Spinal cord (tissue), 10 donors: ENCODE results near the gene KNCN. TPM values are rescaled to one million over a fixed set of nuclear protein-coding genes. Genes with fewer than 3 reads are reported as not detected.
A peak's percentile ranks its signal among the peaks of the same experiment; 100 is the strongest.

Experiments
- DNase-seq, 6 donors: peaks; one replicate each; pipeline versions ENCODE4 v3.0.0 to v3.0.0-alpha.2; 2013 to 2015; ENCODE audit warnings: low spot score in 6 of 6, low read depth in 4 of 6
- H3K27ac ChIP-seq: one replicate; pipeline ENCODE4 v1.5.1; 2013; ENCODE audit warnings: low read depth, low read length, control low read depth
- H3K27me3 ChIP-seq: one replicate; pipeline ENCODE4 v1.6.1; 2013; ENCODE audit warnings: low read length; ENCODE audit not compliant: control insufficient read depth, insufficient read depth
- H3K36me3 ChIP-seq: one replicate; pipeline ENCODE4 v1.6.1; 2013; ENCODE audit warnings: low read length; ENCODE audit not compliant: control insufficient read depth, insufficient read depth
- H3K4me1 ChIP-seq: one replicate; pipeline ENCODE4 v1.6.1; 2013; ENCODE audit warnings: low read length; ENCODE audit not compliant: control insufficient read depth, insufficient read depth
- H3K4me3 ChIP-seq: one replicate; pipeline ENCODE4 v1.5.1; 2013; ENCODE audit warnings: low read depth, low read length, control low read depth
- H3K9me3 ChIP-seq: one replicate; pipeline ENCODE4 v1.6.1; 2013; ENCODE audit warnings: low read length; ENCODE audit not compliant: control insufficient read depth, insufficient read depth
- WGBS: methylation state at CpG from one replicate; pipeline ENCODE4 v1.1.5; 2013; ENCODE audit warnings: missing lambda C conversion rate; ENCODE audit not compliant: insufficient coverage; 5-methylcytosine and 5-hydroxymethylcytosine counted together
- polyA plus RNA-seq, 2 donors: library from polyadenylated mRNA; unstranded; fragments of 120-200 nt; gene quantifications; one replicate each; pipeline ENCODE4 v1.2.1, GENCODE V29; 2013; ENCODE audit not compliant: insufficient read length in 2 of 2
- total RNA-seq, 2 donors: library from RNA; depleted of rRNA in 1 of 2; stranded (reverse); fragments of 120-200 nt in 1 of 2; fragments of >200 nt in 1 of 2; gene quantifications; one replicate each; pipeline versions ENCODE4 v1.2.3 to v1.2.4, GENCODE V29; 2013 to 2014
- donor health status: healthy.

The KNCN gene
- total and polyA plus RNA-seq, 4 donors = 0.17 to 1.9 (median 1.1) TPM

GRCh38 chr1:46512135-46512791 is 39.2 kb downstream of the KNCN start:
- WGBS = 75% methylated on average over 21 of the region's 23 CpGs
- Histone ChIP-seq H3K27ac (no peak overlapping the region), H3K9me3 (no peaks in the 10 kb centered on the region), H3K36me3 (no peaks in the 10 kb centered on the region), H3K4me3 (no peak overlapping the region), H3K4me1 (peaks cover 8% of the 10 kb centered on the region), H3K27me3 (peaks cover 31% of the 10 kb centered on the region)
- no peak for DNase-seq

- peaks cover 6% of the 10 kb centered on the region for H3K4me1 ChIP-seq
- H3K9me3 ChIP-seq = no peaks in the 10 kb centered on the region
- H3K27ac ChIP-seq = no peak overlapping the region
- 68% methylated on average over 8 of the region's 8 CpGs for WGBS
- peaks cover 25% of the 10 kb centered on the region for H3K27me3 ChIP-seq
- no peak overlapping the region for H3K4me3 ChIP-seq
- no peak for DNase-seq
- no peaks in the 10 kb centered on the region for H3K36me3 ChIP-seq
Measured at GRCh38 chr1:46510998-46511365, 40.5 kb downstream of the KNCN start.

GRCh38 chr1:46510341-46510997 is 41.0 kb downstream of the KNCN start:
- H3K27me3 ChIP-seq = peaks cover 23% of the 10 kb centered on the region
- H3K4me1 ChIP-seq = peaks cover 6% of the 10 kb centered on the region
- no peak for DNase-seq
- H3K27ac ChIP-seq = no peak overlapping the region
- H3K9me3 ChIP-seq = no peaks in the 10 kb centered on the region
- 93% methylated on average over 17 of the region's 19 CpGs for WGBS
- no peak overlapping the region for H3K4me3 ChIP-seq
- H3K36me3 ChIP-seq = no peaks in the 10 kb centered on the region

GRCh38 chr1:46508757-46509156 is 42.7 kb downstream of the KNCN start:
- WGBS = no CpG with 5 or more reads among the region's 5 CpGs
- no peak overlapping the region for H3K4me3 ChIP-seq
- H3K9me3 ChIP-seq = no peaks in the 10 kb centered on the region
- no peaks in the 10 kb centered on the region for H3K36me3 ChIP-seq
- H3K27me3 ChIP-seq = peaks cover 19% of the 10 kb centered on the region
- no peak overlapping the region for H3K27ac ChIP-seq
- H3K4me1 ChIP-seq = peaks cover 6% of the 10 kb centered on the region
- DNase-seq = no peak

GRCh38 chr1:46506470-46507219 is 44.8 kb downstream of the KNCN start:
- no peak for DNase-seq
- Histone ChIP-seq H3K4me3 (no peak overlapping the region), H3K4me1 (peaks cover 6% of the 10 kb centered on the region), H3K27me3 (peaks cover 23% of the 10 kb centered on the region), H3K36me3 (no peaks in the 10 kb centered on the region), H3K9me3 (no peaks in the 10 kb centered on the region), H3K27ac (no peak overlapping the region)
- WGBS = 52% methylated on average over 13 of the region's 17 CpGs

- peaks cover 6% of the 10 kb centered on the region for H3K4me1 ChIP-seq
- peaks cover 25% of the 10 kb centered on the region for H3K27me3 ChIP-seq
- H3K36me3 ChIP-seq = no peaks in the 10 kb centered on the region
- no peaks in the 10 kb centered on the region for H3K9me3 ChIP-seq
- 85% methylated on average over 4 of the region's 4 CpGs for WGBS
- peak in 1 of 6 donors; percentile 38 for DNase-seq
- H3K27ac ChIP-seq = no peak overlapping the region
- H3K4me3 ChIP-seq = no peak overlapping the region
Measured at GRCh38 chr1:46503421-46503820, 48.0 kb downstream of the KNCN start.

GRCh38 chr1:46501528-46501927 is 49.9 kb downstream of the KNCN start:
- Histone ChIP-seq H3K36me3 (no peaks in the 10 kb centered on the region), H3K4me1 (no peaks in the 10 kb centered on the region), H3K27ac (no peak overlapping the region), H3K9me3 (no peaks in the 10 kb centered on the region), H3K27me3 (peaks cover 29% of the 10 kb centered on the region), H3K4me3 (no peak overlapping the region)
- WGBS = no CpG with 5 or more reads among the region's 3 CpGs
- DNase-seq = no peak

- Histone ChIP-seq H3K4me3 (no peak overlapping the region), H3K9me3 (no peaks in the 10 kb centered on the region), H3K27me3 (peaks cover 58% of the 10 kb centered on the region), H3K4me1 (no peaks in the 10 kb centered on the region), H3K27ac (no peak overlapping the region), H3K36me3 (no peaks in the 10 kb centered on the region)
- WGBS = 77% methylated on average over 10 of the region's 19 CpGs
- no peak for DNase-seq
Measured at GRCh38 chr1:46497665-46498064, 53.8 kb downstream of the KNCN start.

- no peak for DNase-seq
- H3K27ac ChIP-seq = no peak overlapping the region
- H3K27me3 ChIP-seq = peaks cover 58% of the 10 kb centered on the region
- no peak overlapping the region for H3K4me3 ChIP-seq
- H3K9me3 ChIP-seq = no peaks in the 10 kb centered on the region
- WGBS = 50% methylated on average over 1 of the region's 3 CpGs
- H3K36me3 ChIP-seq = no peaks in the 10 kb centered on the region
- H3K4me1 ChIP-seq = no peaks in the 10 kb centered on the region
Measured at GRCh38 chr1:46497020-46497419, 54.4 kb downstream of the KNCN start.
